GM21528 (cell line): ENCODE results near the gene HDAC7.

Experiments used
- ATAC-seq: cut with Tn5 transposase; IDR thresholded peaks from one replicate; pipeline ENCODE4 v1.9.1; 2021; ENCODE audit warnings: mild to moderate bottlenecking, moderate library complexity; ENCODE audit not compliant: unreplicated experiment, low FRiP score

Gene HDAC7

DNA sequence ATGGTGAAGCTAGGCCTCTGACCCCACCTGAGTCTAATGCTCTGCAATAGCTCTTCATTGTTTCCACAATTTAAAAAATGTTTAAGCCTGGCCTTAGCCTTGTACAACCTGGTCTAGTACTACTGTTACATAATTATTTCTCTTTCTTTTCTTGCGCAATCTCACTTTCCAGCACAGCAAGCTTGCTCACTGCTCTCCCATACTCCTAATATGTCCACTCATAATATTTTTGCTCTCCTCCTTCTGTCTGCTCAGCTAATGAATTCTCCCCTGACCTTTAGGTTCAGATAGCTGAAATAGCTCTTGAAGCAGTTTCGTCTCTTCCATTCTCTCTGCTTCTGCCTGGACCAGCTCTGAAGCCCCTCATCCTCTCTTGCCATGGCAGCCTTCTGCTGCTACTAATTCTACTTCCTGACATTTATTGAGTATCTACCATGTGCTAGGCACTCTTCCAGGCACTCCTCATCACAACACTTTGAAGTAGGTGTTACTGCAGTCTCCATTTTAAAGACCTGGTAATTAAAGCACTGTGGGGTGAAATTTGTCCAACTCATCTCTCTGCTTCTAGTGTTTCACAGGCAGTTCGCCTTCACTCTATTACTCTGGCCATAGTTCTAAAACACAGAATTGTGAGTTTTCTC, 49.5 kb downstream of the HDAC7 start:
- ATAC-seq = no peak

DNA sequence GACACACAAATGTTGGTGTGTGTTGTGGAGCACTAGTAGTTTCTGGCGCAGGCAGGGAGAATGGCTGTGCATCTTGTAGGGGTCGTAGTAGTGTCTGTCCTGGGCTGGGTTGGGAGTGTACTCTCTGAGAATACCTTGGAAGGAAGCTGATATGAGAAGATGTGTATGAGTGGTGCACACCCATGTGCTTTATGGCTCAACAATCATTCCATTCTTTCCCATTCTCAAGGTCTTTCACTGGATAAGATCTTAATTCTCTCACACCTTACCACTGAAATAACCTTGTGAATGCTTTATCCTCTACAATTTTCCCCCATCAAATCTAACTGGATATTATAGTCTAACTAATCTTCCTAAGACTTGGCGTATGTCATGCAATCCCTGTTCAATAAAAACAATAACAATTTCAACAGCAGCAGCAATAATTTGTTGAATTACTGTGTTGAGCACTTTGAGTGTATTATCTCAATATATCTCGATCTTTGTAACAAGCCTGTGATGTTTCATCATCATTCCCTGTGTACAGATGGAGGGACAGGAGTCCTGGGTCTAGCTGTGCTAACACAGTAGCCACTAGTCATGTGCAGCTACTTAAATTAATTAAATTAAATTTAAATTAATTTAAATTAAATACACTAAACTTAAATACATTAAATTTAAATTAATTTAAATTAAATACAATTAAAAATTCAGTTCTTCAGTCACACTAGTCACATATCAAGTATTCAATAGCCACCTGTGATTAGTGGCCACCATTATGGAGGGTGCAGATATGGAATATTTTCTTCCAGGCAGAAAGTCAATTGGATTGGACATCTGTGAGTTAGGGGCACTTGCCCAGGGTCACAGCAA, 50.2 kb downstream of the HDAC7 start:
- ATAC-seq = no peak

DNA sequence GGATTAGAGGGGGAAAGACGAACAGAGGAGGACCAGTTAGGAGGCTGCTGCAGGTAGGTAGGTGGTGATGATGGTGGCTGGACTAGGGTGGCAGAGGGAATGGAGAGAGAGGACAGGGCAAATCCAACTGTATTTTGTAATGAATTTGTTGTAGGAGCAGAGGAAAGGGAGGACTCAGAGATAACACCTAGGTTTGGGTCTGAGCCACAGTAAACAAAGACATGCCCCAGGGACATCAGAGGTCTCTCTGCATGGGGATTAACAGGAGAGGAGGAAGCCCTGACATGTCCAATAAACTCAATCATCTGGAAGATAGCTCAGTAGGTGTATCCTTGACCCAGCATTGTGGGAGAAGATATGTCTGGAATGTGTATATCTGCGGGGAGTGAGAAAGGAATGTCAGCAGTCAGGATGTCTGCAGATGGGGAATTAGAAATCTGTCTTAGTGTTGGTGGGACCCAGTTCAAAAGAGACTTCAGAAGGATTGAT, 51.3 kb downstream of the HDAC7 start:
- ATAC-seq = no peak

DNA sequence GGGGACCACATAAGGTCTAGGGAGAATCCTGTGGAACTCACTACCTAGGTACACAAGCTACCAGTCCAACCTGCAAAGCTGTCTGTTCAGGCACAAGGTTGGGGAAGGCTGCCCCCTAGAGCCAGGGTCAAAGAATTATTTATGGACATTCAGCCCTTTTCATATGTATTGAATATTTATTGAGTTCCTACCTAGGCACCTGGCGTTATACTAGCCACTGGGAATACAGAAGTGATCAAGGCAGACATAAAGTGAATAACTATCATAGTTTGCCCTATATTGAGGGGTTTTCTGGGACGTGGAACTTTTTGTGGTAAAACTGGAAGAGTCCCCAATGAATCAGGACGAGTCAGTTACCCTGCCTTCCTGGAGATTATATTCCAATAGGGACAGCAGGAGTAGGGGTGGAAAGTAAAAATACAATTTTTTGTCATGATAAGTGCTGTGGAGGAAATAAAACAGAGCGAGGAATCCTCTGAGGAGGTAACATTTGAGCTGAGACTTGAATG, 52.4 kb downstream of the HDAC7 start:
- ATAC-seq = no peak

DNA sequence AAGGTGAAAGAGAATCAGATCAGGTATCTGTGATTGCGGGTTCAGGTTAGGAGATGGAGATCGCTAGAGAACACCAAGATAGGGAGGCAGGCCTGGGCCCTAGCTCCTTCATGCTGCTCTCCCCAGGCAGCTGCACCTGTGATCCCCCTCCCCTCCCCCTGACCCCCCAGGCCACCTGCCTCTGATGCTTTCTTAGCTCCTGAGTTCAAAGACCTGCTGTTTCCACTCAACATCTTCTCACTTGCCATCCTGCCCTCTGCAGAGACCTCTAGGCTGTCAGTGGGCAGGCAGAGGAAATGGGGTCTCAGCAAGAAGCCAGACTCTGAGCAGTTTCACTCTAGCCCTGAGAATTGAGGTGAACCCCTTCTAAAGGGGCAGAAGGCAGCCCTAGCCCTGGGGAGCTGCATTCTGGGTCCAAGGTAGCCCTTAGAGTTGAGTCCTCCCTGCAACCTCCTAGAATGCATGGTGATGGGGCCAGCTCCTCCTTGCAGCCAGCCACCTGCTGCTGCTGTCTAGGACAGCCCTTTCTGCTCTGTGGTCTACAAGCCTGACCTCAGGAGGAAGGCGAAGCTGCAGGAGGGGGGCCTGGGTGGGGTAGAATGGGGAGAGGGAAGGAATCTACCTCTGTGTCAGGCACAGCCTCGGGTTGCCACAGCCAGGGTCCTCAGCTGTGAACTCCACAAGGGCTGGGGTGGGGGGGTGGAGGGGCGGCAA, 53.0 kb downstream of the HDAC7 start:
- ATAC-seq = no peak

DNA sequence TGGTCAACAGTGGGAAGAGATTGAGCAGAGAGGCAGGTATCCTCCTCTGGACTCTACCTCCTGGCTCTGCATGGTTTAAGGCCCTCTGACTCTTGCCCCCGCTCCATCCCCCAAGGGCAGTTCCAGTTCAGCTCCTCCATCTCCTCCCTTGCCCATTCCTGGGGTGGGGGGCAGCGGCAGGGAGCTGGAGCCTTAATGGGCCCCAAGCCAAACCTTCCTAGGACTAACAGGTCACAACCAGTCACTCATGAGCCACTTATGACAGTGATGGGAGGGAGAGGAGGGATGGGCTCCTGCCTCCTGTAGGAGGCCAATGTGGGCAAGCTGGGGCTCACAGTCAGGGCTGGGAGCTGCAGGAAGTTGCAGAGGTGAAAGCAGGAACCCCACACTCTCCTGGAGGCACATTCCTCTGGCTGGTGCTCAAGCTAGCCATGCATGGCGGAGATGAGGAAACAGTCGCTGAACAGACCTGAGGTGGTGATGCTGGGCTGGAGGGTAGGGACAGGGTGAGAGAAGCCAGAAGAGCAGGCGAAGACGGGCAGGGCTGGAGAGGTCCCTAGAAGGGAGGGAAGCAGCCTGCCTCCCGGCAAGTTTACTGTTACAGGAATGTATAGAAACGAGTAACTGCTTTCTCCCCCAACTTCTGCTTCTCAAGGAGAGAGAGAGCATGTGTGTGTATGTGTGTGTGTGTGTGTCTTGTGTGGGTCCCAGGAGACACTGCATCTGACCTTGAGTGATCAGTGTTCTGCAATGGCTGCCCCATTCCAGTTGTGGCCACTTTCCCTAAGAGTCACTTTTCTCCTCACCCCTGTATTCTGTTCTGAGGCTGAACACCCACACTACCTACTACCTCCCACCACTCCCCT, 56.0 kb downstream of the HDAC7 start:
- no peak for ATAC-seq

DNA sequence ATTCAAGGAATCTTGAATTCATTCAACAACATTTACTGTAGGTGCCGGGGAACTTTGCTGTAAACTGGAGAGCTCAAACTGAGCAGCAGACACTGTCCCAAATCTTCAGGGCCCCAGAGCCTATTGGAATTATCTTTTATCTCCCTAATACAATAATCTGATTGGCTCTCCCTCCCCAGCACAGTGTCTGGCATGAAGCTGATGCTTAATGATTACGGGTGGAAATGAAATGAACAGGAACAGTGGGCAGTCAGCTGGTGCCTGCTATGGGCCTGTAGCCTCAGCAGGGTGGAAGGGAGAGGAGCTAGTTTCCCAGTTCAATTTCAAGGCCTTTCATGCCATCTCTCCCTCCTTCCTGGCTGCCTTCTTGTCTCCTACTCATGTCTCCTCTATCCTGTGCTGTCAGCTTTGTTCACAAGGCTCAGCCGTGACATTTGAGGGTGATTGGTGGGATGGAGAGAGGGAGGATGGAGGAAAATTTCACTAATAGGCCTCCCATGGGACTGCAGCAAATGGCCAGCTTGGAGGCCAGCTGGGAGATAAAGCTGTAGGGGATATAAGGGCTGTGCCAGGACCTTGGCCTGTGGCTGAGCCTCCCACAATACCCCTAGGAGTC, 56.7 kb downstream of the HDAC7 start:
- no peak for ATAC-seq

DNA sequence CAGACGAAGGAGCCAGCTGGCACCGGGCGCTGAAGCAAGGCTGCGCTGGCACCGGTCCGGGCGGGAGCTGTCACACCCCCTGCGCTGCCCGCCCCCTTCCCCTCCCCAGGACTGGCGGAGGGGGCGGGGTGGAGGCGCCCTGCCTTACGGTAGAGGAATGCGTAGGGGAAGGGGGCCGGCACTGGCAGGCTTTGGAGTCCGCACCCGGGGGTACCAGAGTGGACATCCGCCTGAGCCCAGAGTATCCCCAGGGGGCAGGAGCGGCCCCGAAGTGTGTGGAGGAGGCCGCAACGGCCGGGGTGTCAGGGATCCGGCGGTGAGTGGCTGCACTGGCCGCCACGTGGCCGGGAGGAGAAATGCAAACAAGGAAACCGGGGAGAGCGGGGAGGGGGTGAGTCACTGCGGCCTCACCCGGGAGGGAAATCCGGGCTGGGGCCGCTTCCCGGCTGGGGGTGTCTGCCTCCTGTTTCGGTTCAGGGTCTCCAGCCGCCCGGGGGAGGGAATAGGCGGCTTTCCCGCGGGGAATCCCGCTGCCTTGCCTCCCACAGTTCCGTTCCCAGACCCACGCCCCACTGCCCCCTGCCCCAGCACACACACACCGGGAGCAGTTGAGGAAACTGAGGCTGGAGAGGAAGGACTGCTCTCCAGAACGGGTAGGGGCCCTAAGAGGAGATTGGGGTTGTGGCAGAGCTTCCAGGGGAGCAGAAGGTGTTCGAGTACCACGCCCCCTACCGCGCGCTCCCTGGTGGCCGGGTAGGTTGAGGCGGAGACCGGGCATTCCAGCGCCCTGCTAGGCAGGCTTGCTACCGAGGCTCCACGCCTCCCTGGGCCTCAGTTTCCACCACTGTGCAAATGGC, 60.6 kb downstream of the HDAC7 start, which contains the start of gene RAPGEF3:
TSS of gene RAPGEF3 (minus strand) at position 47 of the 857 bp plus-strand sequence. CDS start 324 bp downstream, outside the sequence.
- peak; percentile 68 for ATAC-seq

DNA sequence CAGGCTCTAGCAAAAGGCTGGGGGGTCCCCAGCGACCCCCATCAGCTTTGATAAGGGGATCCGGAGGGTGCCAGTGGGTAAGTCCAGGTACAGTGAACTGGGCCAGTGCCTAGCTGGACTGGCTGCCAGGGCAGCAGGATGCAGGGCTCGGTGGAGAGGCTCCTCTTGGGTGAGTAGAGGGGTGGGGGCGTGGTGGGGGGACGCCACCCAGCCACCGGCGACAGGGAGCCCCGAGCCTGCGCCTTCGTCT, 61.2 kb downstream of the HDAC7 start:
- no peak for ATAC-seq

DNA sequence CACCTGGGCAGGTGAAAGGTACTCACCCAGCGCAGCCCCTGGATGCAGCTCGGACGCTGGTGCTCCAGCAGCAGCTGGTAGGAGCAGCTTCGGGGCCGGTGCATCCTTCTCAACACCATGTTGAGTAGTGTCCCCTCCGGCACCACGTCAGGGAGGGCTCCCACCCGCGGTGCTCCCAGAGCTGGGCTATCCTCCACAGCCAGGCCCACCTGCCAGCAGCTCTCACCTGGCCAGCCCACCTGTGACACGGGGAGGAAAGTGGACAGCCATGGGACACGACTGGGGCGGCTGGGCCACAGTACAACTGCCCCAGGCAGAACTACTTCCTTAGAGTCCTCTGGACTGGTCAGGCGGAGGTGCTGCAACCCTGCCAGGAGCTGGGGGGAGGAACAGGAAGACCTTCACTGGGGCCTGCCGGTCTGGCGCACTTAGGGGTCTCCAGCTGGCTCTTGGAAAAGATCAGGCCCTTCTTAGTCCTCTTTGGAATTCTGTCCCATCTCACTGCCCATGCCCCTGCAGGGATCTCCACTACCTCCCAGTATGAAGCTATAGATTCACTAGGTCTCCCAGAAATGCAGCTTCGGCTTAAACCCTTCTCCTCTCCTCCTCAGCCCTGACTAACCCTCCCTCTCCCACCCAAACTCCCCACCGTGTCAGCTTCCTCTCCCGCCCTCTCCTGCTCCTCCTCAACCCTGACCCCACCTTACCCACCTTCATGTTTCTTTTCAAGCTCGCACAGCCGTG, 61.7 kb downstream of the HDAC7 start:
- ATAC-seq = no peak

DNA sequence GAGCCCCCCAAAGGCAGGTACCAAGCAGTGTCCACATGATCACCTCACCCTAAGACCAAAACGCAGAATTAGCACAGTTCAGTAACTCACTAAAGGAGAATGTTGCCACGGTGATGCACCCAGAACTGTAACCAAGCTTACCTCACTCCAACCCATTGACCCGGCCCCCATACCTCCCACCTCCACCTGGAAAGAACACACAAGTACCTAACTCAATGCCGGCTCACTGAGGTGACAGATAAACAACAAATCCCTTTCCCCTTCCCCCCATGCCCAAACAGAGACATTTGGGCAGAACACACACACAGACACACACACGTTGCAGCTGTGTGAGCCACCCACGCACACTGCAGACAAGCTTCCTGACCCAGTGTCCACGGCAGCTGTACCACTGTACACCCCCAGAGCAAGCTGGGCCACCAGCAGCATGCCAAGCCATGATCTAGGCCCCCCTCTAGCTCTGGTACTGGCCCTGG, 62.3 kb downstream of the HDAC7 start:
- no peak for ATAC-seq

DNA sequence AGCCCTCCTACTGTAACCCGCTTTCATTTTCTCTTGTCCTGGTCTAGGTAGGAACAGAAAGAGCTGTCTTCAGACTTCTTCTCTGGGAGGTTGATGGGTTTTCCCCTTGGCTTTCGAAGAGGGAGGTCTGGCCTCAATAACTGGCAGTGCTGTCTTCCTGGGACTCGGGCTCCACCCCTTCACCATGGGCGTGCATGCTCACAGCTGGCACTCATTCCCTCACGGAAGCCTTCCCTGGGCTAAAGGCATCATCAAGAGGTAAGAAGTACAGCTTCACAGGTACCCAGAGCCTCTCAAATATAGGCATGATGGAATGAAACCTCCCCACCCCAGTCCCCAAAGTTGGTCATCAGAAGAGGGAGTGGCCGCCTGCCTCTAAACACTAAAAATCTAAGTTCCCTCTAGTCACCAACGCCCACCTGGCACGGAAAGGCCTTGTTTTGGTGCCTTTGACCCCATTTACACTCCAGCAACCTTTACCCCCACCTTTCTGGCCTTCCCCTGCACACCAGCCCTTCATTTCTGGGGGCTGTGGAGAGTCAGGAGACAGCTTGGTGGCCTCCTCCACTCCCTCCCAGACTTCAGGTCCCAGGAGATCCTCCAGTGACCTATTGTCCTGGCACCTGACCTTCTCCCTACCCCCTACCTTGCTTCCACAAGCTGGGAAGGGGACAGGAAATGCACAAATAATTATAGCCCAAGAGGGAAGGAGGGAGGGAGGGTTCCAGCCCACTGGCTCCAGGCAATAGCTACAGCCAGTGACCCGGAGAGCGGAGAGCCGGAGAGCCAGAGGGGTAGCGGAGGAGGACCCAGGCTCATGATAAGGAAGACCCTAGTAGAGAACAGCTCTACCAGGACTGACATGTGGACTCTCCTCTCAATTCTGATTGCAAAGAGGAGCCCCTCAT, 63.8 kb downstream of the HDAC7 start:
- ATAC-seq = peak; percentile 74

DNA sequence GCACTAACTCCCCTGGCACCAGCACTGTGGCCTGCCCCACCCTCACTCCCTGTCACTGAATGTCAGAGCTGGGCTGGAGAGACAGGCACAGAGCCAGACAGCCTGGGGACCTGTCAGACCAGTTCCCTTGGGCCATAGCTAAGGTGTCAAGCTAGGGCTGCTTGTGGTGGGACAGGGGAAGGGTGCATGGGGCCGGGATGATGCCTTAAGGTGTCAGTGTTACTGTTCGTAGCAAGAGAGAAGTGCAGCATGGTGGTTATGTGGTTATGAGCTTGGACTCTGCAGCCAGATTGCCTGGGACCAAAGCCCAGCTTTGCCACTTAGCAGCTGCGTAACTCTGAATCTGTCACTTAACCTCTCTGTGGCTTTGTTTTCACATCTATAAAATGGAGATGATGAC, 64.8 kb downstream of the HDAC7 start:
- ATAC-seq = no peak

DNA sequence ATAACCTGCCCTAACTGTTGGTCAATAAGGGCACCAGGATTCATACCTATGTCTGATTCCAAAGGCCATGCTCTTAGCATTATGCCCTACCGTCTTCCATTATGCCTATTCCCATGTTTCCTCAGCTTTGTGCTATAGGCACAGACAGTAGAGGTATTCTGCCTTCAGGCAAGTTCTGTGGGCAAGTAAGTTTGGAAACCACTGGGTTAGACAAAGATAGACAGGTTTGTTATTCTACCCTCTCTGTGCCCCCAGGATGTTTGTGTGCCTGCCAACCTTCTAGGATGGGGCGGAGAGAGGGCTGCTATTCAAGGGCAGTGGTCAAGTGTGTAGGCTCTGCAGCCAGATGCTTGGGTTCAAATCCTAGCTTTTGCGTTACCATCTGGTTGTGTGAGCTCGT, 65.6 kb downstream of the HDAC7 start:
- ATAC-seq = no peak

DNA sequence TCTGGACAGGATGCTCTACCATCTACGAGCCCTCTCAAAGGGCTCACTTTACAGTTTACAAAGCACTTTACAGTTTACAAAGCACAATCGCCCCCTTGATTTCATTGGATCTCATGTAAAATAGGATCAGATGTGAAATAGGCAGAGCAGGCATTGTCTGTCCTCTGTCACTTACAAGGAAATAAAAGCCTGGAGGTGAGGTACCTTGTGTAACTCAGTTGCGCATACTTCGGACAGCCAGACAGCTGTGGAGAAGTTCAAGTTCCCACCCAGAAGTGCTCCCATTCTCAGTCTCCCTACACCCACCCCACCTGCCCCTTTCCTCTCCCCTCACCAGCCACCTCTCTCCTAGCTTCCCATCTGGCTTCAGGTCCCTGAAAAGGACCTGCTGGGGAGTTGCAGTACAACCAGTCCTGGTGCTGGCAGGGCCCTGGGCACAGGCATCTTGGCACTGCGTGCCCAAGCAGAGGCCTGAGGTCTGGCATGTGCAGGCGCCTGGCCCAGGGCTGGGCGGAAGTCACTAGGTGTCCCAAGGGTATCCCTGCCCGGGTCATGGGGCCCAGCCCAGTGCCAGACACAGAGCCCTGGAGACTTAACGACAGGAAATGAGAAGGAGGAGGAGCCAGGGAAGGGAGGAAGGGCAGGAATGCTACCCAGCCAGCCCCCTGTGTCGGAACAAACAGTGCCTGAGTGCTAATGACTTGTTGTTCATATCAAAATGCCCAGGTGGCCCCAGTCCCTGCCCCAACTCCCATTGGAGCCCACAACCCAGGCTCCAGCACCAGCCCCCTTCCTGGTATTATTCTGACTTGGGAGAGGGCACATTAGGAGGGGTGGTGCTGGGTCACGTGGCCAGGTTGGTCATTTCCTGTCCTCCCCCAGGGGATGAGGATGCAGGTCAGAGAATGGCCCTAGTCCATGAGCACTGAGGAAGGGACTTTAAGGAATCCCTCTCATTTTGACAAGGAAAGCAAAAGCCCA, 66.4 kb downstream of the HDAC7 start:
- ATAC-seq = no peak

DNA sequence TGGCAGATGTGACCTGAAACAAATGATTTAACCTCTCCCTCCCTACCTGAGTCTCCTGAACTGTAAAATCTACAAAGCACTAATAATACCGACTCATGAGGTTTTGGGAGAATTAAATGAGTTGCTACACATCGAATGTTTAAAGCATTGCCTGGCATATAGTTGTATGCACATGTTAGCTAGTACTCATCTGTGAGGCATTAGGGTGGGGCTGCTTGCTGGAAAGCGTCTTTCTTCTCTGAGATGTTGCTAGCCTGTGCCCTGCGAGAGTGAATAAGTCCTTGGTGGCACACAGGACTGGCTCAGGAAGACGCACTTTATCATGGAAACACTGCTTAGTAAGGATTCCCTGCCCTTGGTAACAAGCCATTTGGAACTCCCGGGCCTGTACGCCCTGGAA, 67.2 kb downstream of the HDAC7 start:
- no peak for ATAC-seq
